Skeletal muscle cell (primary cell): ENCODE results near the gene TBKBP1.

ENCODE experiments used
- DNase-seq: peaks from one replicate; pipeline ENCODE4 v3.0.0-alpha.2; 2010; ENCODE audit warnings: low read depth
- H3K4me3 ChIP-seq: 2 replicates; pipeline ENCODE4 v1.5.1; 2011; ENCODE audit warnings: low read depth, mild to moderate bottlenecking, control low read depth, low read length, moderate library complexity

TBKBP1 gene

DNA sequence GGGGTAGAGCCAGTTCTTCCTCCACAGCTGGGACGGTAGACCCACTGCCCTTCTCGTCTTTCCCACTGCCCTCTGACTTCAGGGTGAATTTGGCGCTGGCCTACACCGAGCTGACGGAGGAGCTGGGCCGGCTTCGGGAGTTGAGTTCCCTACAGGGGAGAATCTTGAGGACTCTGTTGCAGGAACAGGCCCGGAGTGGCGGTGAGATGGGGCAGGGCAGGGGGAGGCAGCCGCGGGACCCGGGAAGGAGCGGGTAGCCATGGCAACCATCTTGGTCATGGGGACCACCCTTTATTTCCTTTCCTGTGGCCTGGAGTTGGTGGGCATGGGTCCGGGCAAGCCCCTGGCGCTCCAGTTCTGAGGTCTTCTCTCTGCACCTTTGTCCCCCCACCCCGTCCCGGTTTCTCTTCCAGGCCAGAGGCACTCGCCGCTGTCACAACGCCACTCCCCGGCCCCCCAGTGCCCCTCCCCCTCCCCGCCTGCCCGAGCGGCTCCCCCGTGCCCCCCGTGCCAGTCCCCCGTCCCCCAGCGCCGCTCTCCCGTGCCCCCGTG lies 14.4 kb downstream of the TBKBP1 start:
- no peak overlapping the region for H3K4me3 ChIP-seq
- no peak for DNase-seq

DNA sequence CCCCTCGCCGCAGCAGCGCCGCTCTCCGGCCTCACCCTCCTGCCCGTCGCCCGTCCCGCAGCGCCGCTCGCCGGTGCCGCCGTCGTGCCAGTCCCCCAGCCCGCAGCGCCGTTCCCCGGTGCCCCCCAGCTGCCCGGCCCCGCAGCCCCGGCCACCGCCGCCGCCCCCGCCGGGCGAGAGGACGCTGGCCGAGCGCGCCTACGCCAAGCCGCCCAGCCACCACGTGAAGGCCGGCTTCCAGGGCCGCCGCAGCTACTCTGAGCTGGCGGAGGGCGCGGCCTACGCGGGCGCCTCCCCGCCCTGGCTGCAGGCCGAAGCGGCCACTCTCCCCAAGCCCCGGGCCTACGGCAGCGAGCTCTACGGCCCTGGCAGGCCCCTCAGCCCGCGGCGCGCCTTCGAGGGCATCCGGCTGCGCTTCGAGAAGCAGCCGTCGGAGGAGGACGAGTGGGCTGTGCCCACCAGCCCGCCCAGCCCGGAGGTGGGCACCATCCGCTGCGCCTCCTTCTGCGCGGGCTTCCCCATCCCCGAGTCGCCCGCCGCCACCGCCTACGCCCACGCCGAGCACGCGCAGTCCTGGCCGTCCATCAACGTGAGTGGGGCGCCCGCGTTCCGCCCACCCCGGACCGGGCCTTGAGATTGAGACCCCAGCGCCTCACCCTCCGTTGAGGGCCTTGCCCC lies 15.0 kb downstream of the TBKBP1 start:
- no peak overlapping the region for H3K4me3 ChIP-seq
- DNase-seq: no peak

DNA sequence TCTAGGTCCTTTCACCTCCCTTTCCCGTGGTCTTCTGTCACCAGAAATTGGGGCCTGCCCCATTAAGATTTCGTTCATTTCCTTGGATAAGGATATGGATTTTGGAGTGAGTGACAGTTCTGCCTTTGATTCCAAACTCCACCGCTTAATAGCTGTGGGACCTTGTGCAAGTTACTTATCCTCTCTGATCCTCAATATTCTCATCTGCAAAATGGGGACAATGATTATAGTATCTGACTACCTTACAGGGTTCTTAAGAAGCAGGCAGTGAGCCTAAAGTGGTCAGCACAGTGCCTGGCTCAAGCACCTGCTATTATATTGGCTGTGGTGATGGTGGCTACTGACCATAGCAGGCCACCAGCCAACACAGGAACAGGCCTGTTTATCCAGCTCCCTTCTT lies 15.6 kb downstream of the TBKBP1 start:
- DNase-seq: no peak
- H3K4me3 ChIP-seq: no peak overlapping the region

DNA sequence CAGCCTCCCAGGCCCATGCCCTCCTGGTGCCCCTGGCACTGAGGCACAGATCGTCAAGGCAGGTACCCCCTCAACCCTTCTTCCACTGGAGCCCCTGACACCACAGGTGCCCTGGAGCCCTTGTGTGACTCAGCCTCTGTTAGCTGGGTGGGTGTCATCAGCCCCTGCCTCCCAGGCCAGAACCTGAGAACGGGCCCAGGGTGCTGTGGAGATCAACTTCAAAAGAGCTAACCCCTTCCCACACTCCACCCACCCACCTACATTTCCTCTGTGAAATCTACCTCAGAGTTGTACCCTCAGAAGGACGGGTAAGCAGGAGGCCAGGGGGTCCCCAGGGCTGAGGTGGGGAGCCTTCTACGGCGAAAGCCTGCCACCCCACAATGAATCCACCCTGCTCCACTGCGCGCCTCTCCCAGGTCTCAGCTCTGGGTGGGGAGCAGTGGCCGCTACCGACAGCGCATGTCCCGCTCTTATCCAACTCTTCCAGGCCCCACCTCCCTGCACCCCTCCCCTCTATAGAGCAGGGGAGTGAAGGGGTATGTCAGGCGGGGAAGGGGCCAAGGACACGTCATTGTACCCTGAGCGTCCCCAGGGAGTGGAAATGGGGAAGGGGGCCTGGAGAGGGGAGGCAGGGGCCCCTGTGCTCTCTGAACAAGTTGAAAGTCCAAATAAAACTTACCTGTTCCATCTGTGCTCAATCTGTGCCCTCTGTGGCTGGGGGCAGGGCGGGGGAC lies 17.6 kb downstream of the TBKBP1 start:
- no peak for DNase-seq
- H3K4me3 ChIP-seq: no peak overlapping the region

DNA sequence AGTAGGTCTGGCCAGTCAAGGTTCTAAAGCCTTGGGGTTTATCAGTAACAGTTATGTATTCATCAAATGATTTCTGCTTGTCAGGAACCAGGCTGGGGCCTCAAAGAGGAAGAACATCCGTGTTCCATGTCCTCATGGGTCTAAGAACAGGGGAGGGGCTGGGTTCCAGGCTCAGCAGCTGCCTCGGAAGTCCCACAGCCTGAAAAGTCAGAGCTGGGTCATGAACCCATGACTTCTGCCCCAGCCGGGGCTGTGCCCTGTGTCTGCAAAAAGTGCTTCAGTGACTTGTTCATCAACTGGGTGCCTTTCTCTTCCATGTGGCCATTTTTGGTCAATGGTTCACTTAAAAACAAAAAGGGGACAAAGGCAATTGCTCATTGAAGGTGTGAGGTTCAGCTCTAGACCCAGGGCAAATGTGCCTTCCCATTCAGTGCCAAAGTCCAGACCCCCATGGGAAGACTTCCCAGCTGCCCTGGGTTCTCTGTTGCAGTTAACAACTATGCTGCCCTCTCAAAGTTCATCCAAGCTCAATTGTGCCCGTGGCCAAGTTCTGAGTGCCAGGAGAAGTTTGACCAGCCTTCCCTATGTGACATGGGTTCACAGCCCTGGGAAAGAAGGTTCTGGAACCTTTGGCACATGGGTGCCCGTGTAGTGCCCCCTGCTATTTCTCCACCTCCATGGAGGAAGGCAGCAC lies 18.5 kb downstream of the TBKBP1 start:
- H3K4me3 ChIP-seq: no peak overlapping the region
- no peak for DNase-seq

DNA sequence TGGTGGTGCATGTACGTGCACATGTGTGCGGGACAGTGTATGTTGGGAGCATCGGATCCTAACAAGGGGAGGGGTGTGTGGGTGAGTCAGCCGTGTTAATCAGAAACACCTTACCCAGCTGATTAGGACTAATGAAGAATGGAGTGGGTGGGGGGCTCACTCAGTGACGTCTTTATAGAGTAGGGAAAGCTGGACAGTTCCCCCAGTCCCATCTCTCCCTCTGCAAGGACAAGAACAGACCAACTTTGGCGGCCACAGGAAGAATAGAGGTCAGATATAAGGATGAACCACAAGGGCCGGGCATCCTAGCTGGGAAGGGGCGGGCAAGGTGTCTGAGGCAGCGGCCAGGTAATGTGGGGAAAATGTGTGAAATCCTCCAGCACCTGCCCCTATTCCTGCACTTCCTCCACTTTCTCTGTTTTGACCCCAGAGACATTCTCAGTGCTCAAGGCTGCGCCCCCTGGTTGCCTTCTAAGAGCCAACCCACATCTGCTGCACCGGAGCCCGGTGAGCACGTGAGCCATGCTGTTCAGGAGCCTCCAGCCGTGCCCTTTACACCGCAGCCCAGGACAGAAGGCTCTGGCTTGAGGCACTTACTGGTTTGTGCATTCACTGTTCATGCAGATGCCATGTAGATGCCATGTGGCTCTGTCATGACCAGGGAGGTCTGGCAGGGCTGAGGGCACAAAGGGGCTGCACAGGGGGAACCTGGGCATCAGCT lies 20.2 kb downstream of the TBKBP1 start:
- no peak overlapping the region for H3K4me3 ChIP-seq
- no peak for DNase-seq

DNA sequence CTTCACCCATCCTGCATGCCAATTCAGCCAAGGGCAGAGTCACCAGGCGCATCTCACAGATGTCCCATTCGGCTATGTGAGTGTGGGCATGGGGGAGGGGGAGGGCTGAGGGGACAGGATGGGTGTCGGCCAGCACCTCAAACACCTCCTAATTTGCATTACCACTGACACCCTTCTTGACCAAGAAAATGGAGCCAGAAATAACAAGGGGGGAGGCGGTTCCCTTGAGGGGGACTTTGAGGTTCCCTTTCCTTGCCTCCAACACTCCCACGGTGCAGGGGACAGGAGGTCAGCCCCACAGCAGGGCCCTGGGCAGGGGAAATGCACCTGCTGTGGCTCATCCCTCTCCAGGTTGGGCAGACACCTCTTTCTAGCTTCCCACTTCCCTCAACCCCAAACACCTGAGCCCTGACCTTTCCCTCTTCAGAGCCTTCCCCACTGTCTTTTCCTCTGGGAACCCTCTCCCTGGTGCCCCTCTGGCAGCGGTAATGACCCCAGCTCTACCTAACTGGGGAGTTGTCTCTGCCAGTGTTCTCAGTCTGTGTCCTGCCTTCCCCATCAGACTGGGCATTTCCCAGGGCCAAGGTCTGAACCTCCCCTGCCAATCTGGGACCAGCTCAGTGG lies 20.9 kb downstream of the TBKBP1 start:
- no peak overlapping the region for H3K4me3 ChIP-seq
- no peak for DNase-seq

DNA sequence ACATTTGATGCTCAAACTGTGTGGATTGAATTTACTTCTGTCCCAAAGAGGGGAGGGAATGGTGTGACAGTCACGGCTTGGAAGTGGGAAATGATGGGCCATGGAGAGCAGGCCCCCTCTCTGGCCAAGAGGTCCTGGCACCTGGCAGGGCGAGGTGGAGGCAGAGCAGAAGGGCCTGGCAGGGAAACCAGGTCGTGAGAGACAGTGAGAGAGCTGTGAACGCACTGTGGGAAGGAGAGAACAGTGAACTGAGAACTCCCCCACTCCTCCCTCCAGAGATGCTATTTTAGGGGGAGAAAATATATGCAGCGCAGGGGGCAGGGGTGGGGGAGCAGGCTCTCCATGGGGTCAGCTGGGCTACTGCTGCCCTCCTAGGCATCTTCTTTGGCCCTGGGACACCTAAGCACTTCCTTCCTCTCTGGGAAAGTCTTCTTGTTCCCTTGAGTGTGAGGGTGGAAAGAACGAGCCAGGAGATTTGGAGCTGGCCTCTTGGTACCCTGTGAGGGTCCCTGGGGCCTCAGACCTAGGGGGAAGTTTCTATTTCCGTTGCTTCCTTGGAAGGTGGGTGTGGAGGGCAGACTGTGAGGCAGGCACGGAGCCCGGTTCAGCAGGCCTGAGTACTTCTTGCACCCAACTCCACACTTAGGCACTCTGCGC lies 21.8 kb downstream of the TBKBP1 start:
- no peak overlapping the region for H3K4me3 ChIP-seq

DNA sequence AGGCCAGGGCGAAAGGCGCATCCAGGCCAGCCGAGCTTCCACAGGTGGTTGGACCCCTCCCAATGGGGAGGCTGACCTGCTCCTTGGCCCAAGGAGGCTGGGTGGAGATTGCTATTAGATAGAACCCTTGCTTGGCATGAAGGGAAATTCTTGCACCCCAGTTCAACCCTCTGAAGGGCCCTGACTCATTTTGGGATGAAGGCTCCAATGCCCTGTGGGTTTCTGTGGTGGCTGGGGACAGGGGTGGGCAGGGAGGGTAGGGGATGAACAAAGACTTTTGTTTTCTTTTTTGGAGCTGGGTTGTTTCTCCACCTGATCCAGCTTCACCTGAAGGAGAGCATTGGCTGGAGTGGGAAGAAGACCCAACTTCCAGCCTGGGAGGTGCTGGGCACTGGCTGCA lies 22.4 kb downstream of the TBKBP1 start:
- no peak for DNase-seq
- no peak overlapping the region for H3K4me3 ChIP-seq

More for the DNA sequence above, 21.8 kb downstream of the TBKBP1 start:
- no peak for DNase-seq

DNA sequence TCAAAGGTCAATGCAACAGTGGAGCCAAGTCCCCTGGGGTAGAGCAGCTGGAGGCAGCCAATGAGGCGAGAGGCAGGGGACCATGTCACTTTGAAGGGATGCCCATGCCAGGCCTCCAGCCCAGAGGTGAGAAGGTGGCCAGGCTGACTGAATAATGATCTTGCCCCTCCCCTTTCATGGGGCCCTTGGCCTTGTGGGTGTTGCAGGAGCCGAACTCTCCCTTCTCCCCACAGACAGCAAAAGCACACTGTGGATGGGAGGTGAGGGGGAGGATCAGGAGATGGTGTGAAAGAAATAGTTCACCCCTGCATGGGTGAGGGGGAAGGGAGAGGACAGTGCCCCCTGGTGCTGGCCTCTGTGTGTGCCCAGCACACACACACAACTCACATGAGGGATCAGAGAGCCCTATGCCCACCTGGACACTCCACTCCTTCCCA lies 23.3 kb downstream of the TBKBP1 start:
- no peak overlapping the region for H3K4me3 ChIP-seq
- no peak for DNase-seq

DNA sequence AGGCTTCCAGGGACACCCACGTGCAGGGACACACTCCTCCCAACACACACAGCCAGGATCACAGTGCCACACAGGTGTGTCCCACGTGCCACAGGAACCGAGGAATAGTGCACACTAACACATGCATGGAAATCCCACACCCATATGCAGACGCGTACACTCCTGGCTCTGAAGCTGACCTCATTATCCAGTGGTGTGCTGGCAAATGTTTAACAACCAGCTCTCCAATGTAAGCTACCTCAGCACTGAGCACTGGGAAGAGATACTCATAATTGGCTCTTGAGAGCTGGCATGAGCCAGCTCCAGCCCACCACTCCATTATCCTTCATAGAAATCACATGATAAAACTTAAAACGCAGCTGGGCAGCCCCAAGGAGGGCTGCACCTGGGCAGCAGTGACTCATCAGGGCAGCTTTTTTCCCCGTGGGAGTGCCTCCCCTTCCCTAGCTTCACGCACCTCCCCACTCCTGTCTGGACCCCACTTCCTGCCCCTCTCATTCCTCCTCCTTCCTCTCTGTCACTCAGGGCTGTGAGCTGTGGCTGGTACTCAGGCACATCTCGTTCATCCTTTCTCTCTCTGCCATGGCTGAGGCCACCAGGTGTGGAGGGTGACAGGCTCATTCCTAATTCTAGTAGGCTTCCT lies 24.1 kb downstream of the TBKBP1 start:
- H3K4me3 ChIP-seq: no peak overlapping the region
- no peak for DNase-seq

DNA sequence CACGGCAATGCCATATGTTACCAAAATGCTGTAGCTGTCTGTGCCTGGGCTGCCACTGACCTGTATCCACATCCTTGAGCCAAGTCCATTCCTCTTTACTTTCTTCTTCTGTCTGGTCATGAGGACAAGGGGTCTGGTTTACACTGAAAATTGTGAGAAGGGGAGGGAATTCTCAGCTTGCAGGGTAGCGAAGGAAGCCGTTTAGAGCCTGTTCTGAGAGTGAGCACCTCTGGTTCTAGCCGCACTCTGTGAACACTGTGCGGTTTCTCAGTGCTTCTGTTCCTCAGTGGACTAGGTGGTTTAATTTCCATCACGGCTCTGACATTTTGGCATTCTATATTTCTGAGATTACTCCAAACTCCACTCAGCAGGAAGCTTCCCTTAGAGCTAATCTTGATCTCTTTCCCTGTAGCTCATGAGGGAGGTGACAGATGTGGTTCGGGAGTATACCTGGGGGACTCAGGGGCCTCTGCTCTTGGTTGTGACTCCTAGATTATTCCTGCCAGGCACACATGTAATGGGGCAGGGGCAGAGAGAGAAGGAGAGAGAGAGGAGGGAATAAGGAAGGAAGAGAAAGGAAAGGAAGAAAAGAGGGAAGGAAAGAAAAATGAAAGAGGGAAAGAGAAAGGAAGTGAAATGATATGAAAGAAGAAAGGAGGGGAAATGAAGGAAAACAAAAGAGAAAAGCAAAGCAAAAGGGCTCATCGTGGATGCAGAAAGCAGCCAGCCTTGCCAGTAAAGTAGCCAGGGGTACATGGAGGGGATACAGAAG lies 24.9 kb downstream of the TBKBP1 start:
- H3K4me3 ChIP-seq: no peak overlapping the region
- no peak for DNase-seq

DNA sequence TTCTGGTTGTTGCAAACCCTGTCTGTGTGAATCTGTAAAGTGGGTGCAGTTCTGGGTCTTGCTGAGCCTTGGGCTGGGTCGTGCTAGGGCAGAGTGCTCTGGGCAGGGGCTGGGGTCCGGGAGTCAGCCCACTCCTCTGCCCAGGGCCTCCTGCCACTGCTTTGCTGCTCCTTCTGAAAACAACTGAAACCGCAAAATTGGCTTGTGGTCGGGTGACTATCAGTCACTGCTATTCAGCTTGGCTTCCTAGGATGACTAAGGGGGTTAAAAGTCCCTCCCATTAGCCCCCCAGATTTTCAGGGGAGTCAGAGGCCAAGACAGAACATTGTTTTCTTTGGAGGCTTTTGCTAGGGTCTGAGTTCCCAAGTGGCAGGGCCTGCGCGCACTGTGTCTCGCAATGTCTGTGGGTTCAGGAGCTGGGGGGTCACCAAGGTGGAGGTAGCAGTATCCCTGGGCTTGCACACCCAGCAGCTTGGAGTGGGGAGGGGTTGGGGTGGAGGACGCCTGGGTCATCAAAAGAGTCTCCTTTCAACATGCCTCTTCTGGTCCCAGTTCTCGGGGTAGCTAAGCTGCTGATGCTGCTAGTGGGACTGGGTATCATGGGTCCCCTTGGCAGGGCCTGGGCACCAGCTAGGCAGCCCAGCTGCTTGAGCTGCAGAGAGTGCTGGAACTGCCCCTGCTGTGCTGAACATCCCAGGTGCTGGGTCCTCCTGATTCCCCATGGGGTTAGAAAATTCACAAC lies 25.6 kb downstream of the TBKBP1 start:
- H3K4me3 ChIP-seq: no peak overlapping the region
- DNase-seq: peak; percentile 46

DNA sequence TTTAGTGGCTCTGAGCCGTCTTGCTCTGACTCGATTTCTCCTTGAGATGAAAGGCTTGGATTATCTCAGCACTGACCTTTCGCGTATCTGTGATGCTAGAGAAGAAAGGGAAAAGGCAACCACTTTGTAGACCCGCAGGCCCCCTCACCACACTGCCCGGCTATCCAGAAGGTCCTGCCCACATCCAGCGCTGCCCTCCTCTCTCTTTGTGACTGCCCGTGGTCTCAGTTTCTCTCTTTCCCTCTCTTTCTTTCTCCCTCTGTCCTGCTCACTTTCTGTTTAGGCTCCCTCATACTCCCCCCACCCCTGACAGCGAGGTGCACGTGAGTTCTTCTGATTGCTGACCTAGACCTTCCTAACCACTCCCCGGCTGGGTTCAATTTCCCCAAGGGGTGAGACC lies 26.2 kb downstream of the TBKBP1 start:
- no peak overlapping the region for H3K4me3 ChIP-seq
- DNase-seq: no peak

DNA sequence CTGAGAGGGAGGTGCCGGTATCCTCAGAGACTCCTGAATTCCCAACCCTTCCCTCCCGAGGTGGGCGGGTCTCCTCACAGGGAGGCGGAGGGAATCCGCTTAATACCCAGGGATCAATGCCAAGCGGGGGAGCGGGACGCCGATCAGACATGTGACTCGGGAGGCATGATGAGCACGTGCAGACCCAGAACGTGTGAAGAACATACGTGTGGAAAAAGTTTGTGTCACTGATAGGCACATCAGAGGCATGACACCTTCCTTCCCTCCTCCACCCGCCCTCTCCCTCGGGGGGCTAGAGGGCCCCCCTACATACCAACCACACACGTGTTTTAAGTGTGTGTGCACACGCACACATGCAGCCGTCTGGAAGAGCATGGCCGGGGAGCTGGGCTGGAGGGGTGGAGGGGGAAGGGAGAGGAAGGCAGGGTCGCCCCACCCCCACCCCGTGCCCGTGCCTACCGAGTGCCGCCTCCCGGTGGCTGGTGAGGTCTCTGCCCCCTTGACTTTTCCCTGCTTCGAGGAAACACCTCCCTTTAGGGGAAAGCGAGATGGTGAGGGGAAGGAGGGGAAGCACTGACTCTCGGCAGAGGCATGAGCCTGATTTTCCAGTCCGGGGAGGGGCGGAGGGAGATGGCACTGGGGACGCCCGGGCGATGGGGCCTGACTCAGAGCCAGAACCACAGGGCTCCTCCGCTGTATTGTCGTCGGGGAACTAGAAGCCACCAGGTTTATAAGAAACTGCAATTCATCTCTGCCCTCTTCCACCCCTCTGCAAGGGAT lies 27.0 kb downstream of the TBKBP1 start:
- DNase-seq: no peak
- H3K4me3 ChIP-seq: no peak overlapping the region

DNA sequence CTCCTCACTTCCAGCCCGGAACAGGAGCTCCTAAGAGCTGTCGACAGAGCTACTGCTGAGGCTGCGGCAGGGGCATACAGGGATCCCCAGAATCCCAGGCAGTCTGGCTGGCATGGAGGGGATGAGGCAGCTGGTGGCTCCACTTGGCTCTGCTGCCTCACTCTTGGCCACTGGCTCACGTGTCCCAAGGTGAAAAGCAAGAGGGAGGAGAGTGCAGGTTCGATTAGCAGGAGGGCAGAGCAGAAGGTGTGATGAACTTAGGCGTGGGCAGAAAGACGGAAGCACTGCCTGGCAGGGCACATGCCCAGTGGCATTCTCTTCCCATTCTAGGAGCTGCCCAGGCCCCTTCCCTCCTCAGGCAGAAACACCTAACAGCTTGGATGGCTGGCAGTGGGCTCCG lies 27.8 kb downstream of the TBKBP1 start:
- H3K4me3 ChIP-seq: no peak overlapping the region
- DNase-seq: no peak
